ENCODE data around the gene VAC14.

The VAC14 gene

GRCh38 chr16:70800311-70800710 is 647 bp downstream of the VAC14 start (continued):
- TF ChIP-seq PRDM1 (tag by site-specific recombination; IDR thresholded peaks at IDR 0.05), result no peak
- TF ChIP-seq ZBTB10 (tag by site-specific recombination; IDR thresholded peaks at IDR 0.05), result no peak
- no peak for TF ChIP-seq ZNF248 (tag by site-specific recombination; IDR thresholded peaks at IDR 0.05)
- TF ChIP-seq ZNF184 (tag by site-specific recombination; IDR thresholded peaks at IDR 0.05), result no peak

- CTCF ChIA-PET, result no interaction called here
- H3K27ac ChIP-seq (ENCODE audit: extremely low read depth, low read depth, low read length), result no peak overlapping the region
Measured at GRCh38 chr16:70796301-70796700, 4.7 kb downstream of the VAC14 start.

More at GRCh38 chr16:70796301-70796700, 4.7 kb downstream of the VAC14 start:
- no peak for TF ChIP-seq ZNF23 (tag by site-specific recombination; IDR thresholded peaks at IDR 0.05; ENCODE audit: borderline replicate concordance)
- TF ChIP-seq ZNF785 (tag by site-specific recombination; IDR thresholded peaks at IDR 0.05), result no peak
- TF ChIP-seq ZBTB21 (tag by site-specific recombination; IDR thresholded peaks at IDR 0.05), result no peak
- no peak for TF ChIP-seq HOXD13 (CRISPR knock-in tag; IDR thresholded peaks at IDR 0.05; ENCODE audit: borderline replicate concordance)
- no peak for TF ChIP-seq ZNF707 (tag by site-specific recombination; IDR thresholded peaks at IDR 0.05)
- no peak for TF ChIP-seq PRDM10 (tag by site-specific recombination; IDR thresholded peaks at IDR 0.05)
- TF ChIP-seq HIC1 (tag by site-specific recombination; IDR thresholded peaks at IDR 0.05), result no peak
- no peak for TF ChIP-seq ZBTB44 (tag by site-specific recombination; IDR thresholded peaks at IDR 0.05)
- no peak for TF ChIP-seq ZBTB20 (tag by site-specific recombination; IDR thresholded peaks at IDR 0.05)
- TF ChIP-seq ZNF701 (tag by site-specific recombination; IDR thresholded peaks at IDR 0.05), result no peak
- TF ChIP-seq ZNF747 (tag by site-specific recombination; IDR thresholded peaks at IDR 0.05), result no peak
- no peak for TF ChIP-seq ZNF202 (tag by site-specific recombination; IDR thresholded peaks at IDR 0.05; ENCODE audit: borderline replicate concordance)
- no peak for TF ChIP-seq ZSCAN16 (tag by site-specific recombination; IDR thresholded peaks at IDR 0.05)
- no peak for TF ChIP-seq ZNF211 (tag by site-specific recombination; IDR thresholded peaks at IDR 0.05; ENCODE audit: low read depth)
- TF ChIP-seq ZNF114 (tag by site-specific recombination; IDR thresholded peaks at IDR 0.05), result no peak
- TF ChIP-seq ZNF341 (tag by site-specific recombination; IDR thresholded peaks at IDR 0.05; ENCODE audit: low read depth), result no peak
- no peak for TF ChIP-seq ZBTB7A (tag by site-specific recombination; IDR thresholded peaks at IDR 0.05; ENCODE audit: low read depth)
- no peaks in the 10 kb centered on the region for H3K4me1 ChIP-seq (ENCODE audit: control insufficient read depth, insufficient read depth, low read length)
- no peak overlapping the region for H3K4me3 ChIP-seq (ENCODE audit: low read depth, low read length)
- H3K9me3 ChIP-seq (ENCODE audit: control insufficient read depth, insufficient read depth, low read depth, low read length), result no peaks in the 10 kb centered on the region
- peaks cover 0 to 13% of the 10 kb centered on the region in 2 experiments; a peak in 1 of 3 replicates for H3K36me3 ChIP-seq (ENCODE audit: control insufficient read depth in 2 of 2, insufficient read depth in 1 of 2, low read length in 2 of 2)
- POLR2A ChIA-PET, result no interaction called here

All from HEK293 (cell line).